K562 (cell line): ENCODE measurements around the gene NACA. TPM values are rescaled to one million over a fixed set of nuclear protein-coding genes. Genes with fewer than 3 reads are reported as not detected.

Experiments used
- BCL6 ChIP-seq: fragments of 250-450 bp; sonication (Bioruptor Pico); IDR thresholded peaks from 2 replicates; pipeline ENCODE4 v1.4.0; 2020
- BHLHE40 ChIP-seq: IDR thresholded peaks from 2 replicates; pipeline ENCODE4 v1.6.1; 2011; ENCODE audit warnings: low read length, improper control_type of control experiment
- CREBBP ChIP-seq: IDR thresholded peaks from one replicate; pipeline ENCODE4 v1.6.1; 2012; ENCODE audit warnings: low read depth, mild to moderate bottlenecking, control low read depth, inconsistent platforms, low read length
- CTBP1 ChIP-seq: fragments of 450-650 bp; IDR thresholded peaks from 2 replicates; pipeline ENCODE4 v1.6.1; 2016; ENCODE audit warnings: borderline replicate concordance
- E2F3 ChIP-seq: fragments of 250-450 bp; sonication (Bioruptor Pico); IDR thresholded peaks from 2 replicates; pipeline ENCODE4 v1.4.0; 2020; ENCODE audit warnings: mild to moderate bottlenecking
- MCM3 ChIP-seq: fragments of 450-650 bp; IDR thresholded peaks from 2 replicates; pipeline ENCODE4 v1.6.1; 2016
- MIER1 ChIP-seq: fragments of 450-650 bp; IDR thresholded peaks from 2 replicates; pipeline ENCODE4 v1.6.1; 2016; ENCODE audit warnings: antibody characterized with exemption, mild to moderate bottlenecking, low read depth
- MTA1 ChIP-seq: fragments of 450-650 bp; IDR thresholded peaks from 2 replicates; pipeline ENCODE4 v1.6.1; 2017; ENCODE audit warnings: borderline replicate concordance
- SRSF3 ChIP-seq: fragments of 200-400 bp; formaldehyde crosslinking; IDR thresholded peaks from 2 replicates; pipeline ENCODE4 v1.6.1; 2016; ENCODE audit warnings: mild to moderate bottlenecking, low read length, moderate library complexity; ENCODE audit not compliant: insufficient read depth
- TCF7L2 ChIP-seq: fragments of 150-350 bp; IDR thresholded peaks from 2 replicates; pipeline ENCODE4 v1.6.1; 2016; ENCODE audit warnings: low read depth, mild to moderate bottlenecking, low read length, moderate library complexity
- UBTF ChIP-seq, 2 experiments: IDR thresholded peaks; 2 replicates each; pipeline ENCODE4 v1.6.1; 2012; ENCODE audit warnings: improper control_type of control experiment in 2 of 2, low read depth in 2 of 2, low read length in 2 of 2, borderline replicate concordance in 1 of 2
- ZBTB33 ChIP-seq: sonication (generic); formaldehyde crosslinking; IDR thresholded peaks from 2 replicates; pipeline ENCODE4 v1.8.1; 2023; ENCODE audit warnings: mild to moderate bottlenecking, missing genetic modification reagents
- ZNF347 ChIP-seq: fragments of 450-650 bp; formaldehyde crosslinking; IDR thresholded peaks from 2 replicates; pipeline ENCODE4 v1.4.0; 2020; ENCODE audit warnings: low read depth, mild to moderate bottlenecking, moderate library complexity
- ZNF407 ChIP-seq: fragments of 450-650 bp; IDR thresholded peaks from 2 replicates; pipeline ENCODE4 v1.6.1; 2016; ENCODE audit warnings: low read depth
- polyA plus RNA-seq, 8 experiments: library from polyadenylated mRNA; depleted of rRNA in 4 of 8; stranded (reverse) in 5 of 8; unstranded in 3 of 8; fragments of >200 nt; fragmentation: Nextera tagmentation in 2 of 8; fragmentation: Illumina TruSeq in 1 of 8; extraction: Ambion mirVana in 2 of 8; extraction: Trizol in 1 of 8; gene quantifications; 2 replicates each; pipeline versions ENCODE4 v1.2.1 to v1.2.3, GENCODE V29; 2011 to 2014; ENCODE audit warnings: inconsistent platforms in 1 of 8, missing spikeins in 1 of 8
- total RNA-seq, 7 experiments: library from RNA; depleted of rRNA in 6 of 7; stranded (reverse); fragments of >200 nt in 6 of 7; fragmentation: Illumina TruSeq in 2 of 7; extraction: Trizol in 2 of 7; gene quantifications; 2 replicates each; pipeline versions ENCODE4 v1.2.1 to v1.2.3, GENCODE V29; 2011 to 2021; ENCODE audit warnings: low replicate concordance in 1 of 7

NACA gene
- total and polyA plus RNA-seq, 9 of the 15 experiments (the other 6 are each of a cell fraction or from before 2014, with no cell fraction given): 1,030 to 2,416 (median 1,645) TPM

- TF ChIP-seq BCL6 (CRISPR knock-in tag) (no peak), CREBBP (no peak), MIER1 (no peak), ZNF407 (no peak), UBTF (IDR thresholded peaks at IDR 0.05; ENCODE audit: borderline replicate concordance in 1 of 2, low read depth in 2 of 2, low read length in 2 of 2) (peak; percentile 4 to 69; a peak in 1 of 4 replicates), BHLHE40 (peak; percentile 92), E2F3 (CRISPR knock-in tag) (peak; percentile 56; the same call in 1 of the 2 replicates), CTBP1 (peak; percentile 42; the same call in 1 of the 2 replicates), ZBTB33 (no peak), ZNF347 (CRISPR knock-in tag) (no peak), TCF7L2 (no peak), SRSF3 (no peak), MCM3 (no peak), MTA1 (peak; percentile 96)
Measured at GRCh38 chr12:56688129-56688845, 36.8 kb downstream of the NACA start, which contains the start of gene PTGES3 (continued).
